Endothelial cell of umbilical vein (primary cell): Measurements from ENCODE around the gene MSN. TPM values are rescaled to one million over a fixed set of nuclear protein-coding genes. Genes with fewer than 3 reads are reported as not detected.

Experiments used
- BruUV-seq: library from RNA; stranded (reverse); fragments of 400-500 nt; replicated peaks from 2 replicates; lab custom pipeline; 2021; lab: Mats Ljungman, UMichigan
- CTCF ChIA-PET: fragments of 300-600, 350-600 bp; sonication (Branson Sonifier 250); formaldehyde crosslinking; loops from one replicate; lab custom pipeline; 2021; ENCODE audit warnings: antibody characterized with exemption, inconsistent platforms; lab: Charles Lee
- POLR2A ChIA-PET: fragments of 300-600, 350-600 bp; sonication (Branson Sonifier 250); formaldehyde crosslinking; loops from one replicate; lab custom pipeline; 2021; ENCODE audit warnings: antibody characterized with exemption, inconsistent platforms; lab: Charles Lee
- DNase-seq: peaks from one replicate; pipeline ENCODE4 v3.0.0-alpha.2; 2011; ENCODE audit warnings: low read depth, low spot score
- FAIRE-seq: peaks from 2 replicates; lab custom pipeline; 2011; peaks lifted over from hg19 to GRCh38; lab: Jason Lieb, UNC
- H2AFZ ChIP-seq: 2 replicates; pipeline ENCODE4 v1.6.0; 2012; ENCODE audit warnings: low read depth, low read length, control low read depth, inconsistent platforms
- H3K27ac ChIP-seq: 2 replicates; pipeline ENCODE4 v1.5.1; 2011; ENCODE audit warnings: low read depth, mild to moderate bottlenecking, control low read depth, low read length, moderate library complexity; ENCODE audit not compliant: insufficient read depth
- H3K27me3 ChIP-seq, 2 experiments: 2 replicates each; pipeline versions ENCODE4 v1.6.0 to v1.6.1; 2011; ENCODE audit warnings: low read length in 2 of 2, mixed read lengths in 1 of 2; ENCODE audit not compliant: control insufficient read depth in 2 of 2, insufficient read depth in 2 of 2
- H3K36me3 ChIP-seq, 2 experiments: 2 replicates in 1 of 2; 3 replicates in 1 of 2; pipeline ENCODE4 v1.5.1; 2011; ENCODE audit warnings: low read length in 2 of 2, mild to moderate bottlenecking in 1 of 2, moderate library complexity in 1 of 2; ENCODE audit not compliant: control insufficient read depth in 2 of 2, insufficient read depth in 2 of 2; ENCODE audit errors: extremely low read depth in 1 of 2
- H3K4me1 ChIP-seq: 3 replicates; pipeline ENCODE4 v1.5.1; 2011; ENCODE audit warnings: mild to moderate bottlenecking, low read length; ENCODE audit not compliant: control insufficient read depth, insufficient read depth; ENCODE audit errors: extremely low read depth
- H3K4me2 ChIP-seq: 2 replicates; pipeline ENCODE4 v1.6.1; 2011; ENCODE audit warnings: low read length, control low read depth, mixed read lengths; ENCODE audit not compliant: insufficient read depth
- H3K4me3 ChIP-seq, 3 experiments: fragments of 200-600 bp in 1 of 3; sonication (generic), shearing (Covaris generic) in 1 of 3; replicated peaks in 1 of 3; 2 replicates each; pipeline ENCODE4 v1.5.1; 2011 to 2016; ENCODE audit warnings: control low read depth in 3 of 3, low read length in 3 of 3, mild to moderate bottlenecking in 2 of 3, inconsistent platforms in 1 of 3, low read depth in 1 of 3, moderate library complexity in 1 of 3; ENCODE audit not compliant: insufficient read depth in 1 of 3
- H3K79me2 ChIP-seq: 2 replicates; pipeline ENCODE4 v1.6.0; 2012; ENCODE audit warnings: low read length, inconsistent platforms; ENCODE audit not compliant: control insufficient read depth, insufficient read depth
- H3K9ac ChIP-seq: replicated peaks from 2 replicates; pipeline ENCODE3; 2011; ENCODE audit warnings: low read length, control low read depth; ENCODE audit not compliant: insufficient read depth; ENCODE audit errors: extremely low read depth
- H3K9me1 ChIP-seq: replicated peaks from 3 replicates; pipeline ENCODE4 v1.6.0; 2011; ENCODE audit warnings: mild to moderate bottlenecking, low read length; ENCODE audit not compliant: control insufficient read depth, insufficient read depth; ENCODE audit errors: extremely low read depth
- H3K9me3 ChIP-seq: replicated peaks from 2 replicates; pipeline ENCODE4 v1.5.1; 2012; ENCODE audit warnings: low read length, inconsistent platforms; ENCODE audit not compliant: control insufficient read depth, insufficient read depth
- H4K20me1 ChIP-seq: replicated peaks from 2 replicates; pipeline ENCODE3; 2011; ENCODE audit warnings: mild to moderate bottlenecking, low read length; ENCODE audit not compliant: control insufficient read depth, insufficient read depth; ENCODE audit errors: extremely low read depth
- FOS ChIP-seq: IDR thresholded peaks from 2 replicates; pipeline ENCODE4 v1.6.1; 2011; ENCODE audit warnings: mild to moderate bottlenecking, low read length, moderate library complexity, borderline replicate concordance; ENCODE audit not compliant: insufficient read depth
- JUN ChIP-seq: IDR thresholded peaks from 2 replicates; pipeline ENCODE4 v1.6.1; 2011; ENCODE audit warnings: borderline replicate concordance, low read depth; ENCODE audit not compliant: insufficient read length, insufficient read depth
- POLR2AphosphoS5 ChIP-seq: IDR thresholded peaks from 2 replicates; pipeline ENCODE4 v1.6.1; 2012; ENCODE audit warnings: low read depth, mild to moderate bottlenecking, control low read depth, low read length, moderate library complexity; ENCODE audit not compliant: insufficient read depth
- dilution Hi-C: fragments of 300-500 bp; cut with MboI; formaldehyde crosslinking; loops from one replicate; pipeline ENCODE4 v1.15.0; 2019; ENCODE audit warnings: low sequenced_read_pairs; ENCODE audit not compliant: extremely low pct_ligation_motif_present
- intact Hi-C: fragments of 100-400 bp; cut with micrococcal nuclease; formaldehyde crosslinking; loops from one replicate; pipeline ENCODE4 v1.10.0; 2022
- polyA plus RNA-seq, 4 experiments: library from polyadenylated mRNA; depleted of rRNA in 3 of 4; stranded (reverse) in 3 of 4; unstranded in 1 of 4; fragments of >200 nt; gene quantifications; 2 replicates each; pipeline versions ENCODE4 v1.2.1 to v1.2.3, GENCODE V29; 2011 to 2012; ENCODE audit warnings: missing spikeins in 1 of 4
- total RNA-seq: library from RNA; stranded (reverse); gene quantifications from 2 replicates; pipeline ENCODE4 v1.2.3, GENCODE V29; 2021

Gene MSN
- total and polyA plus RNA-seq, 2 donors (not counting 3 experiments of a cell fraction or from before 2014, with no cell fraction given), result 528 to 635 TPM

DNA sequence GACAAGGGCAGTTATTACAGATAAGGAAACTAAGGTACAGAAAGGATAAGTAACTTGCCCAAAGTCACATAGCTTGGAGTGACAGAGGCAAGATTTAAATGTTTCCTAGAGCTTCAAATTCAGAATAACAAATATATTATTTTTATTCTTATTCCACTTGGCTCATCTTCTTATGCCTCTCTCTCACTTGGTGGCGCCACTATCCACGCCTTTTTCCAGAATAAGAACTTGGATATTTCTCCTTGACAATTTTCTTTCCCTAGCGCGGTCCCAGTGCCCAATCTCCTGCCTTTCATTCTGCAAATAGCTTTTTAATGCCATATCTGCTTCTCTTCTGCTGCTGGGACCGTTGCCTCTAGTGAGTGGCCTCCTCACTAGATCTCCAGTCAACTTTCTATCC, 78.5 kb downstream of the MSN start:
- dilution Hi-C loops, result no loop called here
- H3K27ac ChIP-seq, result no peak overlapping the region
- H2AFZ ChIP-seq, result no peak overlapping the region
- H3K9ac ChIP-seq, result no peak overlapping the region
- FAIRE-seq (peak; percentile 38), DNase-seq (no peak)
- H3K4me2 ChIP-seq, result no peak overlapping the region
- no peaks in the 10 kb centered on the region for H4K20me1 ChIP-seq
- ChIA-PET POLR2A (no interaction called here), CTCF (interaction anchor here (0.5 to 1.5 kb wide), 2 partner anchors 104 to 240 kb away, joined by 3 to 4 read pairs; no protein-coding TSS in a partner anchor)
- no peak overlapping the region for H3K4me3 ChIP-seq
- no peaks in the 10 kb centered on the region for H3K9me1 ChIP-seq
- TF ChIP-seq POLR2AphosphoS5 (peak; percentile 5), JUN (no peak)
- intact Hi-C loops, result no loop called here
- peaks cover 0 to 9% of the 10 kb centered on the region in 2 experiments for H3K36me3 ChIP-seq
- no peaks in the 10 kb centered on the region for H3K9me3 ChIP-seq
- H3K27me3 ChIP-seq, result no peaks in the 10 kb centered on the region
- no TSS peak for BruUV-seq
- H3K79me2 ChIP-seq, result no peaks in the 10 kb centered on the region
- H3K4me1 ChIP-seq, result no peaks in the 10 kb centered on the region

DNA sequence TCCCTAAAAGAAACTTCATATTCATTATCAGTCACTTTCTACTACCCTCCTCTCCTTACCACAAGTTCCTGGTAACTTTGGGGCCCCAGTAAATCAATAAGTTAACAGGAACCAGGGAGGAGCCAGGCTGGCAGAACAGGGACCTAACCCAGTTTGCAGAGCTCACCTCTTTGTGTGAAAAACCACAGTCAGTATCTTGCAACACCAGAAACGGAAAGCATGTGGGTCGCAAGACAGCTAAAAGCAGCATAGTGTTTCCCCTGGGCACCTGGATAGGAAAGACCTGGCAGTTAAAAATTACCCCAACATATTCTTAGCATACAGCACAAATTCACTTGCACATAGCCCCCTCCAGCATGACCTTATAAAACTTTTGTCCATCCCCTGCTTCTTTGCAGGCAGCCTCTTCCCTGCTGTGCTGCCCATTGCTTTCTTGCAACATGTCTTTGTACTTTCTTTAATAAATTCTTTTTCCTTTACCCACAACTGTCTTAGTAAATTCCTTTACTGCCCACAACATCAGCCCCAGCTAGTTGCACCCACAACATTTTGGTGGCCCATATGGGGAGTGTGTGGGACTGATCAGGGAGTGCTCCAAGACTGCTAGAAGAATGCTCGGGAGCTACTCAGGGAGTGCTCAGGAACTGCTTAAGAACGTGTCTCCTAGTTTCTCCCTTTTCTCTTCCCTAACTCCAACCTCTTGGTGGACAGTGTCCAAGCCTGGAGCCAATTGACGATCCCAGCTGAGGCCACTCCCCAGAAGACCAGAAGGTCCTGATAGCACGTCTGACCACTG, 83.4 kb downstream of the MSN start:
- no peak overlapping the region for H3K4me2 ChIP-seq
- dilution Hi-C loops, result no loop called here
- intact Hi-C loops, result no loop called here
- TF ChIP-seq FOS (no peak), JUN (no peak), POLR2AphosphoS5 (peak; percentile 37)
- H3K4me1 ChIP-seq, result no peaks in the 10 kb centered on the region
- H4K20me1 ChIP-seq, result no peaks in the 10 kb centered on the region
- H3K27ac ChIP-seq, result no peak overlapping the region
- no peak overlapping the region for H2AFZ ChIP-seq
- no peak overlapping the region for H3K9ac ChIP-seq
- no peaks in the 10 kb centered on the region for H3K79me2 ChIP-seq
- no peak for FAIRE-seq
- H3K9me1 ChIP-seq, result no peaks in the 10 kb centered on the region
- no TSS peak for BruUV-seq
- POLR2A ChIA-PET, result no interaction called here
- H3K36me3 ChIP-seq, result no peaks in the 10 kb centered on the region
- CTCF ChIA-PET, result no interaction called here
- no peak for DNase-seq
- no peaks in the 10 kb centered on the region for H3K27me3 ChIP-seq
- H3K4me3 ChIP-seq, result no peak overlapping the region
- no peaks in the 10 kb centered on the region for H3K9me3 ChIP-seq
